Skeletal muscle satellite cell (primary cell): ENCODE results near the gene KCNT1.

Source experiments
- H3K27me3 ChIP-seq: 2 replicates; pipeline ENCODE4 v1.7.0; 2013; ENCODE audit warnings: low read length; ENCODE audit not compliant: control insufficient read depth, insufficient read depth
- H3K36me3 ChIP-seq: 2 replicates; pipeline ENCODE4 v1.7.0; 2013; ENCODE audit warnings: mild to moderate bottlenecking, control low read depth, low read length; ENCODE audit not compliant: insufficient read depth
- H3K4me1 ChIP-seq: 2 replicates; pipeline ENCODE4 v1.7.0; 2013; ENCODE audit warnings: low read length; ENCODE audit not compliant: control insufficient read depth, insufficient read depth
- H3K4me2 ChIP-seq: 2 replicates; pipeline ENCODE4 v1.7.0; 2013; ENCODE audit warnings: mild to moderate bottlenecking, low read length
- H3K4me3 ChIP-seq: 2 replicates; pipeline ENCODE4 v1.7.0; 2013; ENCODE audit warnings: low read length
- H3K9ac ChIP-seq: 2 replicates; pipeline ENCODE4 v1.7.0; 2013; ENCODE audit warnings: mild to moderate bottlenecking, low read depth, low read length, moderate library complexity
- H3K9me3 ChIP-seq: replicated peaks from 2 replicates; pipeline ENCODE4 v1.7.0; 2013; ENCODE audit warnings: mild to moderate bottlenecking, control low read depth, low read length

KCNT1 gene

DNA sequence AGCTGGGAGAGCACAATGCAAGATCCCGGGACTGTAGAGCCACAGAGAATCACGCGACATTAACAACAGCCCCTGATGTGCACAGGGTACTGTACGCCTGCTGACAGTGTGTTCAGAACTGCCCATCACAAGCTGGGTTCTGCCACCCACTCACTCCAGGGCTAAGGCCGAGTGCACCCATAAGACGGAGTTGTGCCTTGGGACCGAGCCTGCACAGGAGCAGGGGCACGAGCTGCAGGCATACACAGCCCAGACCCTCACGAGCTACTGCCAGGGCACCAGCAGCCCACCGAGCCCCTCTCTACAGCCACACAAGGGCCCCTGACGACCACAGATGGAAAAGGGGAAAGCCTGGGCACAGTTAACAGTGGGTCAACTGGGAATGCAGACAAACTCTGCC, 137.5 kb downstream of the KCNT1 start:
- no peaks in the 10 kb centered on the region for H3K4me1 ChIP-seq
- H3K9me3 ChIP-seq = no peaks in the 10 kb centered on the region
- H3K27me3 ChIP-seq = no peaks in the 10 kb centered on the region
- H3K4me2 ChIP-seq = no peak overlapping the region
- no peak overlapping the region for H3K9ac ChIP-seq
- peaks cover 13% of the 10 kb centered on the region for H3K36me3 ChIP-seq
- H3K4me3 ChIP-seq = no peak overlapping the region

DNA sequence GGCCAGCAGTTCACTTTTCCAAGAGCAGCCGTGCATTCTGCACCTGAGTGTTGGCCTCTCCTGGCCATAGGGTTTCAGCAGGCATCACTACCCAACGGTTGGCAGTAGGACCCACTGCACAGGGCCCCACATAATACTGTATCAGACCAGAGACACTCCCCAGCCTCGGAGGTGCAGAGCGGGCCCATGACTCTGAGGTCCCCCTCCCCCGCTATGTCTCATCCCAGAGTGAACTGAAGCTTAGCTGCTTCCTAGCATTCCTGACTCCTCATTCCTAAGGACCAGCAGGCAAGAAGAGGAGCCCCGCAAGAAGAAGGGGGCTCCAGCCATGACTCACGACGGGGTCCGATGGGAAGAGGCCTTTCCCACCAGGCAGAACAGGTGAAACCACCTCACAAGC, 138.1 kb downstream of the KCNT1 start:
- Histone ChIP-seq H3K9ac (no peak overlapping the region), H3K9me3 (no peaks in the 10 kb centered on the region), H3K27me3 (no peaks in the 10 kb centered on the region), H3K4me2 (no peak overlapping the region), H3K36me3 (peaks cover 13% of the 10 kb centered on the region), H3K4me1 (no peaks in the 10 kb centered on the region), H3K4me3 (no peak overlapping the region)

DNA sequence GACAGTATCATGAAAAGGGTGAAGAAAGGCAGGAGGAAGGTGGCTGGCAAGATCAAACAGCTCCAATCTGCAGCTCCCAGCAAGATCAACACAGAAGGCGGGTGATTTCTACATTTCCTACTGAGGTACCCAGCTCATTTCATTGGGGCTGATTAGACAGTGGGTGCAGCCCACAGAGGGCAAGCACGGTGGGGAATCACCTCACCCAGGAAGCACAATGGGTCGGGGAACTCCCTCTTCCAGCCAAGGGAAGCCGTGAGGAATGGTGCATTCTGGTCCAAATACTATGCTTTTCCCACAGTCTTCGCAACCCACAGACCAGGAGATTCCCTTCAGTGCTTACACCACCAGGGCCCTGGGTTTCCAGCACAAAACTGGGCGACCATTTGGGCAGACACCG, 138.6 kb downstream of the KCNT1 start:
- no peak overlapping the region for H3K9ac ChIP-seq
- H3K4me2 ChIP-seq = no peak overlapping the region
- H3K4me1 ChIP-seq = no peaks in the 10 kb centered on the region
- H3K9me3 ChIP-seq = no peaks in the 10 kb centered on the region
- H3K4me3 ChIP-seq = no peak overlapping the region
- H3K36me3 ChIP-seq = peaks cover 13% of the 10 kb centered on the region
- H3K27me3 ChIP-seq = no peaks in the 10 kb centered on the region
